Measurements from ENCODE around the gene RSPH1. TPM values are rescaled to one million over a fixed set of nuclear protein-coding genes. Genes with fewer than 3 reads are reported as not detected.

RSPH1 gene
- total and polyA plus RNA-seq, 4 donors: 3.7 to 37.5 (median 19.5) TPM

DNA sequence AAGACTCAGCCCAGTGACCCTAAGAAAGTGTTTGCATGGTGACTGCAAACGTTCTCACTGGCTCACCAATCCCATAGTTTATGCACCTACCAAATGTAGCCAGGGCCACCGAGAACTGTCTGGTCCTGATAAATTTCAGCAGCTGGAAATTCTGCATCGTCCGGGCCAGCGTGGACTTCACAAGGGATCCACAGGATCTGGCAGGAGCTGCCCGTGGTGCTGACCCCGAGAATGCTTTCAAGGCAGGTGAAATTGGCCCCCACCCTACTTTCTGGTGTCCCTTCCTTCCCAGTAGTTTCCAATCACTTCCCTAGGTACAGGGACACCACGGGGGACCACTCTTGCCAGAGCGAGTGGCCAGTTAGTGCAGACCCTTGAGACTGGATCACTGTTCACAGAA, 66.2 kb downstream of the RSPH1 start:
- no peak for DNase-seq (ENCODE audit: low read depth in 4 of 6, low spot score in 6 of 6)
- Histone ChIP-seq H3K4me1 (ENCODE audit: control insufficient read depth, insufficient read depth, low read length) (peaks cover 3% of the 10 kb centered on the region), H3K36me3 (ENCODE audit: control insufficient read depth, insufficient read depth, low read length) (no peaks in the 10 kb centered on the region), H3K27me3 (ENCODE audit: control insufficient read depth, insufficient read depth, low read length) (no peaks in the 10 kb centered on the region), H3K9me3 (ENCODE audit: control insufficient read depth, insufficient read depth, low read length) (no peaks in the 10 kb centered on the region), H3K27ac (ENCODE audit: low read depth, low read length) (no peak overlapping the region), H3K4me3 (ENCODE audit: low read depth, low read length) (no peak overlapping the region)
- 54% methylated on average over 9 of the region's 9 CpGs for WGBS (ENCODE audit: insufficient coverage)

DNA sequence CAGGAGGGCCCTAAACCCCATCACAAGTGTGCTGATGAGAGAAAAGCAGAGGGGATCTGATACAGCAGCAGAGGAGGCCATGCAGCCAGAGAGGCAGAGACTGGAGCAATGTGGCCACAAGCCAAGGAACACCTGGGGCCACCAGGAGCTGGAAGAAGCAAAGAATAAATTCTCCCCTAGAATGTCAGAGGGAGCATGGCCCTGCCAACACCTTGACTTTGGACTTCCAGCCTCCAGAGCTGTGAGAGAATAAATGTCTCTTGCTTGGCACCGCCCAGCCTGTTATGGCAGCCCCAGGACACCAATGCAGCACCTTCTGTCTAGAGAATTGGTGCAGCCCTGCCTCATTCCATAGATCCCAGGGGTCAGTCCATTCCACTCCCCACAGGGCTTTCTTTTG, 67.0 kb downstream of the RSPH1 start:
- Histone ChIP-seq H3K9me3 (ENCODE audit: control insufficient read depth, insufficient read depth, low read length) (no peaks in the 10 kb centered on the region), H3K4me1 (ENCODE audit: control insufficient read depth, insufficient read depth, low read length) (peaks cover 3% of the 10 kb centered on the region), H3K4me3 (ENCODE audit: low read depth, low read length) (no peak overlapping the region), H3K27me3 (ENCODE audit: control insufficient read depth, insufficient read depth, low read length) (no peaks in the 10 kb centered on the region), H3K36me3 (ENCODE audit: control insufficient read depth, insufficient read depth, low read length) (no peaks in the 10 kb centered on the region), H3K27ac (ENCODE audit: low read depth, low read length) (no peak overlapping the region)
- 100% methylated on average over 1 of the region's 1 CpG for WGBS (ENCODE audit: insufficient coverage)
- no peak for DNase-seq (ENCODE audit: low read depth in 4 of 6, low spot score in 6 of 6)

DNA sequence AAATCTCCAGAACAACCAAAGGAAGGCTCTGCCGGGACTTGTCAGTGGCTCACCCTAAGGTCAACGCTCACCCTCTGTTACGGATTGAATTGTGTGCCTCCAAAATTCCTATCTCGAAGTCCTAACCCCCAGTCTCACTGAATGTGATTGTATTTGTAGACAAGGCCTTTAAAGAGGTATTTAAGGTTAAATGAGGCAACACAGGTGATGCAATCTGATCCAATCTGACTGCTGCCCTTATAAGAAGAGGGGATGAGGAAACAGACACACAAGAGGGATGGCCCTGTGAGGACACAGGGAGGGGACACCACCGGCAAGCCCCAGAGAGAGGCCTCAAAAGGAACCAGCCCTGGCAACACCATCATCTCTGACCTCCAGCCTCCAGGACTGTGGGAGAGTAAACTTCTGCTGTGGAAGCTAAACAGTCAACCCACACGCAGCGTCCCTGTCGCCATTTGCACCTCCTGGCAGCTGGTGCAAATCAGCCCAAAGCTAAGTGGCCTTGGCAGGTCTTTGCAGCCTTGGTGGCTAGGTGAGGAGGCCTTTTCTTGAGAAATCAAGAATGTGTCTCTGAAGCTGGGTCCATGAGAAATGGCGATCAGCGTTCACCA, 68.1 kb downstream of the RSPH1 start:
- Histone ChIP-seq H3K36me3 (ENCODE audit: control insufficient read depth, insufficient read depth, low read length) (no peaks in the 10 kb centered on the region), H3K9me3 (ENCODE audit: control insufficient read depth, insufficient read depth, low read length) (no peaks in the 10 kb centered on the region), H3K27me3 (ENCODE audit: control insufficient read depth, insufficient read depth, low read length) (no peaks in the 10 kb centered on the region), H3K4me1 (ENCODE audit: control insufficient read depth, insufficient read depth, low read length) (peaks cover 3% of the 10 kb centered on the region), H3K27ac (ENCODE audit: low read depth, low read length) (no peak overlapping the region), H3K4me3 (ENCODE audit: low read depth, low read length) (no peak overlapping the region)
- 83% methylated on average over 4 of the region's 10 CpGs for WGBS (ENCODE audit: insufficient coverage)
- DNase-seq (ENCODE audit: low read depth in 4 of 6, low spot score in 6 of 6): no peak

- H3K36me3 ChIP-seq (ENCODE audit: control insufficient read depth, insufficient read depth, low read length): no peaks in the 10 kb centered on the region
- peaks cover 3% of the 10 kb centered on the region for H3K4me1 ChIP-seq (ENCODE audit: control insufficient read depth, insufficient read depth, low read length)
- no peak for DNase-seq (ENCODE audit: low read depth in 4 of 6, low spot score in 6 of 6)
- no peak overlapping the region for H3K4me3 ChIP-seq (ENCODE audit: low read depth, low read length)
- H3K27ac ChIP-seq (ENCODE audit: low read depth, low read length): no peak overlapping the region
- 90% methylated on average over 10 of the region's 10 CpGs for WGBS (ENCODE audit: insufficient coverage)
- H3K9me3 ChIP-seq (ENCODE audit: control insufficient read depth, insufficient read depth, low read length): no peaks in the 10 kb centered on the region
- H3K27me3 ChIP-seq (ENCODE audit: control insufficient read depth, insufficient read depth, low read length): no peaks in the 10 kb centered on the region
Measured at GRCh38 chr21:42426876-42427480, 69.0 kb downstream of the RSPH1 start.

- H3K27me3 ChIP-seq (ENCODE audit: control insufficient read depth, insufficient read depth, low read length): no peaks in the 10 kb centered on the region
- H3K36me3 ChIP-seq (ENCODE audit: control insufficient read depth, insufficient read depth, low read length): no peaks in the 10 kb centered on the region
- no peak overlapping the region for H3K27ac ChIP-seq (ENCODE audit: low read depth, low read length)
- H3K9me3 ChIP-seq (ENCODE audit: control insufficient read depth, insufficient read depth, low read length): no peaks in the 10 kb centered on the region
- H3K4me1 ChIP-seq (ENCODE audit: control insufficient read depth, insufficient read depth, low read length): peaks cover 3% of the 10 kb centered on the region
- H3K4me3 ChIP-seq (ENCODE audit: low read depth, low read length): no peak overlapping the region
- 57% methylated on average over 7 of the region's 7 CpGs for WGBS (ENCODE audit: insufficient coverage)
- peak in 1 of 6 donors; percentile 83 for DNase-seq (ENCODE audit: low read depth in 4 of 6, low spot score in 6 of 6)
Measured at GRCh38 chr21:42426424-42426823, 69.6 kb downstream of the RSPH1 start.

- Histone ChIP-seq H3K36me3 (ENCODE audit: control insufficient read depth, insufficient read depth, low read length) (no peaks in the 10 kb centered on the region), H3K4me3 (ENCODE audit: low read depth, low read length) (no peak overlapping the region), H3K4me1 (ENCODE audit: control insufficient read depth, insufficient read depth, low read length) (peaks cover 3% of the 10 kb centered on the region), H3K9me3 (ENCODE audit: control insufficient read depth, insufficient read depth, low read length) (no peaks in the 10 kb centered on the region), H3K27me3 (ENCODE audit: control insufficient read depth, insufficient read depth, low read length) (no peaks in the 10 kb centered on the region), H3K27ac (ENCODE audit: low read depth, low read length) (no peak overlapping the region)
- 82% methylated on average over 4 of the region's 4 CpGs for WGBS (ENCODE audit: insufficient coverage)
- DNase-seq (ENCODE audit: low read depth in 4 of 6, low spot score in 6 of 6): no peak
Measured at GRCh38 chr21:42425591-42425990, 70.4 kb downstream of the RSPH1 start.

DNA sequence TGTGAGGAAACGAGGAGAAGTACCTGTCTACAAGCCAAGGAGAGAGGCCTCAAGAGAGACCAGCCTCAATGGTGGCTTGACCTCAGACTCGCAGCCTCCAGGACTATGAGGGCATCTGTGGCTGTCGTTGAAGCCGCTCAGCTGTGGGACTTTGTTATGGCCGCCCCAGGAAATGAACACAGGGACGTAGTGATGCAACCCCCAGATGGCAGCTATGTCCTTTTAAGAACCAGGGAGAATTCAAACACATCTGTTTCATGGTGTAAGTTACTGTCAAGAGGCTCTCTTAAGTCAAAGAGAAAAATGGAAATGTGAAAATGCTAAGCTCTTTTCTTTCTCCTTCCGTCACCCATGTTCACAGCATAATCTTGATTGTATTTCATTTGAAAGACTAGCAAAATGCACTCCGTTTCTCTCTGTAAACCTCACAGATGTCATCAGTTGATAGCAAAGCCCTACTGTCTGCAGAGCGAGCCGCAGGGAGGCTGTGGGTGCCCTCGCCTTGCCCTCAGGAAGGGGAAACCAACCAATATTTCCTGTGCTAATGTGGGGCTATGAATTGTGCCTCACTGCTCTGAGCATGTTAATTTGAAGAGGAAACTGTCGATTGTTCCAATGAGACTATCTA, 71.0 kb downstream of the RSPH1 start:
- no peak overlapping the region for H3K27ac ChIP-seq (ENCODE audit: low read depth, low read length)
- no peaks in the 10 kb centered on the region for H3K27me3 ChIP-seq (ENCODE audit: control insufficient read depth, insufficient read depth, low read length)
- peaks cover 3% of the 10 kb centered on the region for H3K4me1 ChIP-seq (ENCODE audit: control insufficient read depth, insufficient read depth, low read length)
- H3K9me3 ChIP-seq (ENCODE audit: control insufficient read depth, insufficient read depth, low read length): no peaks in the 10 kb centered on the region
- WGBS (ENCODE audit: insufficient coverage): 70% methylated on average over 10 of the region's 12 CpGs
- H3K36me3 ChIP-seq (ENCODE audit: control insufficient read depth, insufficient read depth, low read length): no peaks in the 10 kb centered on the region
- peak in 1 of 6 donors; percentile 61 for DNase-seq (ENCODE audit: low read depth in 4 of 6, low spot score in 6 of 6)
- H3K4me3 ChIP-seq (ENCODE audit: low read depth, low read length): no peak overlapping the region

DNA sequence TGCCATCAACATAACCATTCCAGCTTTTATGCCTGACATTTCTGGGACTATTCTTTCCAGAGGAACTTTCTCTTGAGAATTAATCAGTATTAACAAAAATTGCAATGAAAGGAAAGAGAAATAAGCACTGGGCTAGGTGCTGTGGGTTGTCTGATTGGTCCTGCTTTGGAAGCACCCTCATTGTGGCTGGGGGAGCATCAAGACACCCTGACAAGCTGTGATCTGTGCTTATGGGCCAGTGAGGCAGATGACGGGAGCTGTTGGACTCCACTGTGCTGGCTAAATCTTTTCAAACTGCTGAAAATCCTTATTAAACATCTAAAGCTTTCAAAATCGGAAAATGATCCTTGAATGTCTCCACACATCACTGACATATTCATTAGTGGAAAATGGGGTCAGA, 72.3 kb downstream of the RSPH1 start:
- DNase-seq (ENCODE audit: low read depth in 4 of 6, low spot score in 6 of 6): no peak
- WGBS (ENCODE audit: insufficient coverage): no CpG with 5 or more reads among the region's 2 CpGs
- H3K27ac ChIP-seq (ENCODE audit: low read depth, low read length): no peak overlapping the region
- H3K27me3 ChIP-seq (ENCODE audit: control insufficient read depth, insufficient read depth, low read length): no peaks in the 10 kb centered on the region
- peaks cover 3% of the 10 kb centered on the region for H3K4me1 ChIP-seq (ENCODE audit: control insufficient read depth, insufficient read depth, low read length)
- no peaks in the 10 kb centered on the region for H3K36me3 ChIP-seq (ENCODE audit: control insufficient read depth, insufficient read depth, low read length)
- H3K4me3 ChIP-seq (ENCODE audit: low read depth, low read length): no peak overlapping the region
- H3K9me3 ChIP-seq (ENCODE audit: control insufficient read depth, insufficient read depth, low read length): no peaks in the 10 kb centered on the region

DNA sequence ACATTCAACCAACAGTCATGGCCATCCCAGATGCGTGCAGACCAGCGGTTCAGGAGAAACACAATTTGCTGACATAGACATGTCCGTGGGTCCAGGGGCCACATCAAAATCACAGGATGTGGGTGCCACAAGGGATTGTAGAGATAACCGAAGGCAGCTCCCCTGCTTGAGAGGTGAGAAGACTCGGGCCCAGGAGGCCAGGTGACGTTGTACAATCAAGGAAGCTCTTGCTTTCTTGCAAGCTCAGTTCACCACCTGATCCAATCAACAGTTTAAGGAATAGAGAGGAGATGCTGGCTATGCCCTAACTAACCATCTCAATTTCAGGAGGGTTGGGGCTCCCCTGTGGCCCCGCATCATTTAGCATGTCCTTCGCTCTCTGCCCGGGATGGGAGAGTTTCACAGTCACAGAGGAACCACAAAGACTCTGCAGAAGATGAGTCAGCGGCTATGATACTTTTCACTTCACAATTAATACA, 72.8 kb downstream of the RSPH1 start:
- H3K36me3 ChIP-seq (ENCODE audit: control insufficient read depth, insufficient read depth, low read length): no peaks in the 10 kb centered on the region
- no peak for DNase-seq (ENCODE audit: low read depth in 4 of 6, low spot score in 6 of 6)
- 88% methylated on average over 6 of the region's 10 CpGs for WGBS (ENCODE audit: insufficient coverage)
- peaks cover 3% of the 10 kb centered on the region for H3K4me1 ChIP-seq (ENCODE audit: control insufficient read depth, insufficient read depth, low read length)
- no peaks in the 10 kb centered on the region for H3K9me3 ChIP-seq (ENCODE audit: control insufficient read depth, insufficient read depth, low read length)
- no peak overlapping the region for H3K27ac ChIP-seq (ENCODE audit: low read depth, low read length)
- H3K4me3 ChIP-seq (ENCODE audit: low read depth, low read length): no peak overlapping the region
- H3K27me3 ChIP-seq (ENCODE audit: control insufficient read depth, insufficient read depth, low read length): no peaks in the 10 kb centered on the region

All from spinal cord (tissue), 10 donors.